Spleen (tissue), 11 donors: ENCODE results near the gene TRIM2. TPM values are rescaled to one million over a fixed set of nuclear protein-coding genes. Genes with fewer than 3 reads are reported as not detected.

ENCODE experiments used
- DNase-seq: peaks from one replicate; pipeline ENCODE4 v3.0.0-alpha.2; 2020
- H3K27ac ChIP-seq, 8 donors: fragments of 200-600 bp; sonication (generic) in 7 of 8; 1 replicate in 4 of 8; 2 replicates in 4 of 8; pipeline versions ENCODE4 v1.5.0 to v1.8.0; 2016 to 2021; ENCODE audit warnings: inconsistent platforms in 4 of 8, mild to moderate bottlenecking in 4 of 8, moderate library complexity in 1 of 8
- H3K27me3 ChIP-seq, 7 donors: fragments of 200-600 bp; sonication (generic) in 6 of 7; replicated peaks in 1 of 7; 1 replicate in 4 of 7; 2 replicates in 3 of 7; pipeline versions ENCODE4 v1.5.0 to v1.8.0; 2016 to 2021; ENCODE audit warnings: inconsistent platforms in 3 of 7, mild to moderate bottlenecking in 1 of 7
- H3K36me3 ChIP-seq, 6 donors: fragments of 200-600 bp; sonication (generic) in 5 of 6; 1 replicate in 4 of 6; 2 replicates in 2 of 6; pipeline versions ENCODE4 v1.5.0 to v1.8.0; 2016 to 2021; ENCODE audit warnings: inconsistent platforms in 2 of 6
- H3K4me1 ChIP-seq, 6 donors: fragments of 200-600 bp; sonication (generic) in 5 of 6; 1 replicate in 3 of 6; 2 replicates in 3 of 6; pipeline versions ENCODE4 v1.5.0 to v1.8.0; 2016 to 2021; ENCODE audit warnings: inconsistent platforms in 3 of 6
- H3K4me3 ChIP-seq, 8 donors: fragments of 200-600 bp; sonication (generic) in 7 of 8; 1 replicate in 4 of 8; 2 replicates in 4 of 8; pipeline versions ENCODE4 v1.5.0 to v1.8.0; 2016 to 2021; ENCODE audit warnings: inconsistent platforms in 4 of 8, mild to moderate bottlenecking in 4 of 8, moderate library complexity in 2 of 8
- H3K9me3 ChIP-seq, 8 donors: fragments of 200-600 bp; sonication (generic) in 7 of 8; 1 replicate in 4 of 8; 2 replicates in 4 of 8; pipeline versions ENCODE4 v1.5.0 to v1.8.0; 2016 to 2021; ENCODE audit warnings: inconsistent platforms in 4 of 8
- CTCF ChIP-seq, 11 experiments: fragments of 200-600 bp in 7 of 11; fragments of 450-650 bp in 4 of 11; sonication (generic) in 4 of 11; IDR thresholded peaks in 8 of 11; conservative IDR thresholded peaks in 3 of 11; 1 replicate in 7 of 11; 2 replicates in 4 of 11; pipeline versions ENCODE4 v1.4.0 to v1.8.0; 2016 to 2021; ENCODE audit warnings: antibody characterized with exemption in 11 of 11, inconsistent platforms in 4 of 11, mild to moderate bottlenecking in 1 of 11
- POLR2A ChIP-seq, 3 donors: fragments of 450-650 bp; IDR thresholded peaks; one replicate each; pipeline ENCODE4 v1.5.1; 2017; ENCODE audit warnings: antibody characterized with exemption in 3 of 3, mild to moderate bottlenecking in 1 of 3
- POLR2AphosphoS5 ChIP-seq, 3 donors: sonication (generic); formaldehyde crosslinking; IDR thresholded peaks; one replicate each; pipeline ENCODE4 v1.5.1; 2017; ENCODE audit warnings: antibody characterized with exemption in 3 of 3
- WGBS, 5 donors: extraction: QIAGEN DNeasy Blood & Tissue Kit in 3 of 5; methylation state at CpG; one replicate each; pipeline versions ENCODE4 v1.1.5 to v1.1.7; 2013 to 2018; 5-methylcytosine and 5-hydroxymethylcytosine counted together
- intact Hi-C: fragments of 100-400 bp; cut with DNase I; formaldehyde crosslinking; loops from one replicate; pipeline ENCODE4 v1.15.0; 2023; ENCODE audit warnings: low total_unique reads
- polyA plus RNA-seq, 3 donors: library from polyadenylated mRNA; stranded (reverse); fragments of 200-250 nt; gene quantifications; one replicate each; pipeline ENCODE4 v1.2.1, GENCODE V29; 2013
- total RNA-seq, 7 donors: library from RNA; depleted of rRNA in 3 of 7; stranded (reverse); fragments of >200 nt in 3 of 7; fragmentation: NEBNext Ultra II Directional in 4 of 7; extraction: Animal tissue kit (Norgen Biotek cat#: 25700) in 4 of 7; gene quantifications; one replicate each; pipeline versions ENCODE4 v1.1.0 to v1.2.1, GENCODE V29; 2016 to 2021
- donor health status: healthy with polysubstance abuse.
- donor health status: DM: no; HTN: no; CAD: no; lungs with moderate emphysema.
- donor health status: DM: no; HTN: no; CAD: no.
- donor health status: Bipolar disorder and iron deficiency.
- donor health status: healthy.
- donor health status: DM: no; HTN: no; CAD: no.
- donor health status: DM: yes; HTN: yes; CAD: no.

Gene TRIM2
- total and polyA plus RNA-seq, 10 donors = 3.2 to 77.9 (median 45.3) TPM

GRCh38 chr4:153248641-153249198 is 44.5 kb downstream of the TRIM2 start:
- Histone ChIP-seq H3K27ac (peak overlapping the region; percentile 8 to 80 (median 69)), H3K36me3 (no peaks in the 10 kb centered on the region)
- 18 to 19% (median 19%) methylated on average over 14 of the region's 14 CpGs for WGBS, 5 donors

GRCh38 chr4:153249199-153250041 is 45.2 kb downstream of the TRIM2 start:
- Histone ChIP-seq H3K4me1 (peaks cover 8 to 39% (median 19%) of the 10 kb centered on the region in 6 donors), H3K36me3 (no peaks in the 10 kb centered on the region), H3K4me3 (peak overlapping the region; percentile 24 to 67 (median 46)), H3K9me3 (no peaks in the 10 kb centered on the region), H3K27ac (peak overlapping the region; percentile 8 to 80 (median 69)), H3K27me3 (peaks cover 0 to 7% (median 0%) of the 10 kb centered on the region in 7 donors)
- peak; percentile 94 for DNase-seq
- TF ChIP-seq POLR2AphosphoS5 (IDR thresholded peaks at IDR 0.05) (peak; percentile 12 to 61 (median 57)), CTCF (IDR thresholded peaks at IDR 0.05 in 8 of 11, conservative IDR thresholded peaks at IDR 0.05 in 3 of 11) (no peak)
- WGBS, 5 donors = 8 to 12% (median 11%) methylated on average over 44 of the region's 44 CpGs
- intact Hi-C loops = no loop called here

More at GRCh38 chr4:153248641-153249198, 44.5 kb downstream of the TRIM2 start:
- H3K4me1 ChIP-seq = peaks cover 8 to 39% (median 19%) of the 10 kb centered on the region in 6 donors
- TF ChIP-seq POLR2AphosphoS5 (IDR thresholded peaks at IDR 0.05) (no peak), CTCF (IDR thresholded peaks at IDR 0.05 in 8 of 11, conservative IDR thresholded peaks at IDR 0.05 in 3 of 11) (no peak), POLR2A (IDR thresholded peaks at IDR 0.05) (no peak)
- DNase-seq = peak; percentile 80
- H3K27me3 ChIP-seq = peaks cover 0 to 7% (median 0%) of the 10 kb centered on the region in 7 donors
- intact Hi-C loops = no loop called here
- H3K9me3 ChIP-seq = no peaks in the 10 kb centered on the region
- peak overlapping the region; percentile 24 to 67 (median 46) for H3K4me3 ChIP-seq

- 74 to 82% (median 75%) methylated on average over 3 of the region's 3 CpGs for WGBS, 5 donors
- peaks cover 0 to 19% (median 0%) of the 10 kb centered on the region in 7 donors for H3K27me3 ChIP-seq
- intact Hi-C loops = no loop called here
- DNase-seq = no peak
- H3K9me3 ChIP-seq = no peaks in the 10 kb centered on the region
- no peak overlapping the region for H3K27ac ChIP-seq
- H3K4me3 ChIP-seq = no peak overlapping the region
- TF ChIP-seq CTCF (IDR thresholded peaks at IDR 0.05 in 8 of 11, conservative IDR thresholded peaks at IDR 0.05 in 3 of 11) (no peak), POLR2A (IDR thresholded peaks at IDR 0.05) (no peak), POLR2AphosphoS5 (IDR thresholded peaks at IDR 0.05) (no peak)
- H3K4me1 ChIP-seq = peaks cover 6 to 43% (median 22%) of the 10 kb centered on the region in 6 donors
- H3K36me3 ChIP-seq = no peaks in the 10 kb centered on the region
These were observed 47.9 kb downstream of the TRIM2 start for GRCh38 chr4:153252122-153252521.

GRCh38 chr4:153255233-153255632 is 51.0 kb downstream of the TRIM2 start:
- Histone ChIP-seq H3K36me3 (no peaks in the 10 kb centered on the region), H3K4me3 (no peak overlapping the region), H3K4me1 (peaks cover 0 to 28% (median 6%) of the 10 kb centered on the region in 6 donors), H3K9me3 (no peaks in the 10 kb centered on the region), H3K27ac (no peak overlapping the region), H3K27me3 (peaks cover 0 to 18% (median 0%) of the 10 kb centered on the region in 7 donors)
- TF ChIP-seq POLR2A (IDR thresholded peaks at IDR 0.05) = no peak
- no peak for TF ChIP-seq CTCF (IDR thresholded peaks at IDR 0.05 in 8 of 11, conservative IDR thresholded peaks at IDR 0.05 in 3 of 11)
- TF ChIP-seq POLR2AphosphoS5 (IDR thresholded peaks at IDR 0.05) = no peak
- no peak for DNase-seq
- intact Hi-C loops = no loop called here
- WGBS, 5 donors = 75 to 94% (median 86%) methylated on average over 3 of the region's 3 CpGs
